K562 (cell line): ENCODE measurements around the gene PRF1. TPM values are rescaled to one million over a fixed set of nuclear protein-coding genes. Genes with fewer than 3 reads are reported as not detected.

ENCODE experiments used
- CEBPG ChIP-seq, 3 experiments: fragments of 200-800 bp in 1 of 3; sonication (Bioruptor generic) in 1 of 3; sonication (generic) in 1 of 3; formaldehyde crosslinking in 1 of 3; IDR thresholded peaks in 2 of 3; conservative IDR thresholded peaks in 1 of 3; 2 replicates each; pipeline versions ENCODE4 v1.6.1 to v1.8.0; 2016 to 2022; ENCODE audit warnings: missing compliant biosample characterization in 2 of 3, missing genetic modification characterization in 2 of 3, mild to moderate bottlenecking in 1 of 3, missing genetic modification reagents in 1 of 3
- E2F3 ChIP-seq: fragments of 250-450 bp; sonication (Bioruptor Pico); IDR thresholded peaks from 2 replicates; pipeline ENCODE4 v1.4.0; 2020; ENCODE audit warnings: mild to moderate bottlenecking
- FOSL1 ChIP-seq: fragments of 200-800 bp; sonication (Bioruptor generic); conservative IDR thresholded peaks from 2 replicates; pipeline ENCODE4 v1.6.1; 2016; ENCODE audit warnings: missing genetic modification characterization, missing compliant biosample characterization
- HCFC1 ChIP-seq: IDR thresholded peaks from 2 replicates; pipeline ENCODE4 v1.6.1; 2012; ENCODE audit warnings: low read depth, low read length, improper control_type of control experiment
- MCM3 ChIP-seq: fragments of 450-650 bp; IDR thresholded peaks from 2 replicates; pipeline ENCODE4 v1.6.1; 2016
- MYNN ChIP-seq, 2 experiments: sonication (generic); formaldehyde crosslinking in 1 of 2; IDR thresholded peaks; 2 replicates each; pipeline versions ENCODE4 v1.5.0 to v1.6.1; 2016 to 2020; ENCODE audit warnings: antibody characterized with exemption in 1 of 2, missing genetic modification reagents in 1 of 2
- NFE2 ChIP-seq: IDR thresholded peaks from 2 replicates; pipeline ENCODE4 v1.6.1; 2014; ENCODE audit warnings: antibody characterized with exemption, low read depth
- NR4A1 ChIP-seq, 2 experiments: fragments of 250-450 bp in 1 of 2; fragments of 450-650 bp in 1 of 2; sonication (Bioruptor Pico) in 1 of 2; IDR thresholded peaks; 2 replicates each; pipeline versions ENCODE4 v1.4.0 to v1.6.1; 2016 to 2020; ENCODE audit warnings: mild to moderate bottlenecking in 2 of 2, missing compliant biosample characterization in 1 of 2, missing genetic modification characterization in 1 of 2, moderate library complexity in 1 of 2
- POLR3A ChIP-seq: IDR thresholded peaks from 2 replicates; pipeline ENCODE4 v1.6.1; 2011; ENCODE audit warnings: borderline replicate concordance, mild to moderate bottlenecking, moderate library complexity; ENCODE audit not compliant: insufficient read length, insufficient read depth; ENCODE audit errors: extremely low read depth
- SRF ChIP-seq, 2 experiments: fragments of 250-450, 450-650 bp in 1 of 2; sonication (Bioruptor Pico) in 1 of 2; sonication (generic) in 1 of 2; formaldehyde crosslinking; IDR thresholded peaks; 2 replicates each; pipeline versions ENCODE4 v1.5.0 to v1.5.1; 2020 to 2022; ENCODE audit warnings: mild to moderate bottlenecking in 1 of 2, missing genetic modification reagents in 1 of 2
- TARDBP ChIP-seq: fragments of 450-650 bp; IDR thresholded peaks from 2 replicates; pipeline ENCODE4 v1.6.1; 2016
- TBP ChIP-seq: optimal IDR thresholded peaks from 2 replicates; pipeline ENCODE3; 2011; ENCODE audit warnings: low read depth, low read length, improper control_type of control experiment
- TCFL5 ChIP-seq: fragments of 250-450 bp; sonication (Bioruptor Pico); conservative IDR thresholded peaks from 2 replicates; pipeline ENCODE4 v1.6.1; 2021; ENCODE audit warnings: mild to moderate bottlenecking, moderate library complexity, matching md5 sums
- ZBTB7A ChIP-seq: IDR thresholded peaks from 2 replicates; pipeline ENCODE4 v1.6.1; 2011; ENCODE audit warnings: low read depth, mild to moderate bottlenecking, low read length, moderate library complexity, borderline replicate concordance; ENCODE audit not compliant: control insufficient read depth
- ZC3H8 ChIP-seq: fragments of 450-650 bp; IDR thresholded peaks from 2 replicates; pipeline ENCODE4 v1.6.1; 2017
- ZNF184 ChIP-seq: sonication (generic); formaldehyde crosslinking; IDR thresholded peaks from 2 replicates; pipeline ENCODE4 v1.5.0; 2020; ENCODE audit warnings: missing genetic modification reagents
- polyA plus RNA-seq, 8 experiments: library from polyadenylated mRNA; depleted of rRNA in 4 of 8; stranded (reverse) in 5 of 8; unstranded in 3 of 8; fragments of >200 nt; fragmentation: Nextera tagmentation in 2 of 8; fragmentation: Illumina TruSeq in 1 of 8; extraction: Ambion mirVana in 2 of 8; extraction: Trizol in 1 of 8; gene quantifications; 2 replicates each; pipeline versions ENCODE4 v1.2.1 to v1.2.3, GENCODE V29; 2011 to 2014; ENCODE audit warnings: inconsistent platforms in 1 of 8, missing spikeins in 1 of 8
- total RNA-seq, 7 experiments: library from RNA; depleted of rRNA in 6 of 7; stranded (reverse); fragments of >200 nt in 6 of 7; fragmentation: Illumina TruSeq in 2 of 7; extraction: Trizol in 2 of 7; gene quantifications; 2 replicates each; pipeline versions ENCODE4 v1.2.1 to v1.2.3, GENCODE V29; 2011 to 2021; ENCODE audit warnings: low replicate concordance in 1 of 7
- TF ChIP-seq, protein P1 (sequence below): conservative IDR thresholded peaks from 2 replicates; pipeline ENCODE4 v1.6.1; 2011; ENCODE audit warnings: low read depth, mild to moderate bottlenecking, low read length; ENCODE audit not compliant: control insufficient read depth
- TF ChIP-seq, protein P2 (sequence below): sonication (generic); formaldehyde crosslinking; IDR thresholded peaks from 2 replicates; pipeline ENCODE4 v1.9.0; 2022; ENCODE audit warnings: mild to moderate bottlenecking, missing genetic modification reagents
- TF ChIP-seq, protein P3 (sequence below): fragments of 250-450 bp; sonication (Bioruptor Pico); IDR thresholded peaks from 2 replicates; pipeline ENCODE4 v1.4.0; 2020; ENCODE audit warnings: borderline replicate concordance
- TF ChIP-seq, protein P4 (sequence below): fragments of 450-650 bp; formaldehyde crosslinking; IDR thresholded peaks from 2 replicates; pipeline ENCODE4 v1.4.0; 2020; ENCODE audit warnings: mild to moderate bottlenecking, moderate library complexity
- TF ChIP-seq, protein P5 (sequence below), 3 experiments: IDR thresholded peaks in 2 of 3; conservative IDR thresholded peaks in 1 of 3; 2 replicates each; pipeline ENCODE4 v1.5.1; 2011 to 2012; ENCODE audit warnings: low read length in 3 of 3, mild to moderate bottlenecking in 3 of 3, control low read depth in 2 of 3, improper control_type of control experiment in 1 of 3, inconsistent platforms in 1 of 3, low read depth in 1 of 3, mixed read lengths in 1 of 3, moderate library complexity in 1 of 3; ENCODE audit not compliant: insufficient read depth in 2 of 3

Gene PRF1
- total and polyA plus RNA-seq, 9 of the 15 experiments (the other 6 are each of a cell fraction or from before 2014, with no cell fraction given), result 3.8 to 8.6 (median 6.3) TPM

DNA sequence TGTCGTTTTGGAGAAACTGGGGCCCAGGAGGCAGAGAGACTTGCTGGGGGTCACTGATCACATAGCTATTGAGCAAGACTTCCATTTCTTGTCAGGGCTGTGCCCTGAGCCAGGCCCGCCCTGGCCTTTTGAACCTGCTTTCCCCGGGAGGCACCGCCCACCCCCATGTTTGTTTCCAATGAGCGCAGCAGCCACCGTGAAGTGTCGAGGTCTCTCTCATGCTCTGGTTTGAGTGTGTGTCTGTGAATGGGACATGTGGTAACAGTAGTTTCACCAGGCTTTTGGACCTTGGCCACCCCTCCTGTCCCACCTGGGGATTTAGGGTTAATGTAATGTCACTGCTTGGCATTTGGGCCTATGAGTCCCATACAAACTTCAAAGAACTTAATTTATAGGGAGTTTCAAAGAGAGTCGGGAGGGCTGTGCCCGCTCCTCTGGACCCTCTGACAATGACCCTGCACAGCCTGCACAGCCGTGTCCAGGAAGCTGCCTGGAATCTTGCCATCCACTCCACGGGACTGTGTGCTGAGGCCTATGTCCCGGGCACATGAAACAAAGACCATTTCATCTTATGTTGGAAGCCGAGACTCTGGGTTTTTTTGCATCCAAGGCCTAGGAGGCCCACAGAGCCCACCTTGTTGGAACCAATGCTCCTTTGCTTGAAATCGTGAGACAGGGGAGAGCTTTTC lies 6.3 kb downstream of the PRF1 start (continued):
- TF ChIP-seq, protein P1, sequence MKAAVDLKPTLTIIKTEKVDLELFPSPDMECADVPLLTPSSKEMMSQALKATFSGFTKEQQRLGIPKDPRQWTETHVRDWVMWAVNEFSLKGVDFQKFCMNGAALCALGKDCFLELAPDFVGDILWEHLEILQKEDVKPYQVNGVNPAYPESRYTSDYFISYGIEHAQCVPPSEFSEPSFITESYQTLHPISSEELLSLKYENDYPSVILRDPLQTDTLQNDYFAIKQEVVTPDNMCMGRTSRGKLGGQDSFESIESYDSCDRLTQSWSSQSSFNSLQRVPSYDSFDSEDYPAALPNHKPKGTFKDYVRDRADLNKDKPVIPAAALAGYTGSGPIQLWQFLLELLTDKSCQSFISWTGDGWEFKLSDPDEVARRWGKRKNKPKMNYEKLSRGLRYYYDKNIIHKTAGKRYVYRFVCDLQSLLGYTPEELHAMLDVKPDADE, result no peak
- TF ChIP-seq ZBTB7A (peak; percentile 57; the same call in 1 of the 2 replicates), E2F3 (CRISPR knock-in tag) (no peak), NR4A1 (CRISPR knock-in tag; IDR thresholded peaks at IDR 0.05) (no peak), NR4A1 (tag; IDR thresholded peaks at IDR 0.05) (peak; percentile 24; the same call in 1 of the 2 replicates), HCFC1 (no peak), TARDBP (no peak), ZC3H8 (no peak), POLR3A (no peak), CEBPG (CRISPR knock-in tag; IDR thresholded peaks at IDR 0.05) (peak; percentile 75), CEBPG (tag; conservative IDR thresholded peaks at IDR 0.05 in 1 of 2, IDR thresholded peaks at IDR 0.05 in 1 of 2) (peak; percentile 61 to 67), TBP (peak; percentile 16), NFE2 (no peak), ZNF184 (CRISPR knock-in tag) (no peak), SRF (CRISPR knock-in tag; IDR thresholded peaks at IDR 0.05) (no peak), MCM3 (no peak), TCFL5 (CRISPR knock-in tag) (no peak), MYNN (IDR thresholded peaks at IDR 0.05) (no peak), MYNN (CRISPR knock-in tag; IDR thresholded peaks at IDR 0.05) (no peak), FOSL1 (tag) (no peak)
- TF ChIP-seq, protein P2, sequence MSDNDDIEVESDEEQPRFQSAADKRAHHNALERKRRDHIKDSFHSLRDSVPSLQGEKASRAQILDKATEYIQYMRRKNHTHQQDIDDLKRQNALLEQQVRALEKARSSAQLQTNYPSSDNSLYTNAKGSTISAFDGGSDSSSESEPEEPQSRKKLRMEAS (CRISPR knock-in tag), result peak; percentile 49; the same call in 1 of the 2 replicates
- TF ChIP-seq, protein P3, sequence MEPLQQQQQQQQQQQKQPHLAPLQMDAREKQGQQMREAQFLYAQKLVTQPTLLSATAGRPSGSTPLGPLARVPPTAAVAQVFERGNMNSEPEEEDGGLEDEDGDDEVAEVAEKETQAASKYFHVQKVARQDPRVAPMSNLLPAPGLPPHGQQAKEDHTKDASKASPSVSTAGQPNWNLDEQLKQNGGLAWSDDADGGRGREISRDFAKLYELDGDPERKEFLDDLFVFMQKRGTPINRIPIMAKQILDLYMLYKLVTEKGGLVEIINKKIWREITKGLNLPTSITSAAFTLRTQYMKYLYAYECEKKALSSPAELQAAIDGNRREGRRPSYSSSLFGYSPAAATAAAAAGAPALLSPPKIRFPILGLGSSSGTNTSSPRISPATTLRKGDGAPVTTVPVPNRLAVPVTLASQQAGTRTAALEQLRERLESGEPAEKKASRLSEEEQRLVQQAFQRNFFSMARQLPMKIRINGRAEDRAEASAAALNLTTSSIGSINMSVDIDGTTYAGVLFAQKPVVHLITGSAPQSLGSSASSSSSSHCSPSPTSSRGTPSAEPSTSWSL, result no peak
- TF ChIP-seq, protein P4, sequence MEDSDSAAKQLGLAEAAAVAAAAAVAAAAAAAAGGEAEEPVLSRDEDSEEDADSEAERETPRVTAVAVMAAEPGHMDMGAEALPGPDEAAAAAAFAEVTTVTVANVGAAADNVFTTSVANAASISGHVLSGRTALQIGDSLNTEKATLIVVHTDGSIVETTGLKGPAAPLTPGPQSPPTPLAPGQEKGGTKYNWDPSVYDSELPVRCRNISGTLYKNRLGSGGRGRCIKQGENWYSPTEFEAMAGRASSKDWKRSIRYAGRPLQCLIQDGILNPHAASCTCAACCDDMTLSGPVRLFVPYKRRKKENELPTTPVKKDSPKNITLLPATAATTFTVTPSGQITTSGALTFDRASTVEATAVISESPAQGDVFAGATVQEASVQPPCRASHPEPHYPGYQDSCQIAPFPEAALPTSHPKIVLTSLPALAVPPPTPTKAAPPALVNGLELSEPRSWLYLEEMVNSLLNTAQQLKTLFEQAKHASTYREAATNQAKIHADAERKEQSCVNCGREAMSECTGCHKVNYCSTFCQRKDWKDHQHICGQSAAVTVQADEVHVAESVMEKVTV (CRISPR knock-in tag), result no peak
- TF ChIP-seq, protein P5, sequence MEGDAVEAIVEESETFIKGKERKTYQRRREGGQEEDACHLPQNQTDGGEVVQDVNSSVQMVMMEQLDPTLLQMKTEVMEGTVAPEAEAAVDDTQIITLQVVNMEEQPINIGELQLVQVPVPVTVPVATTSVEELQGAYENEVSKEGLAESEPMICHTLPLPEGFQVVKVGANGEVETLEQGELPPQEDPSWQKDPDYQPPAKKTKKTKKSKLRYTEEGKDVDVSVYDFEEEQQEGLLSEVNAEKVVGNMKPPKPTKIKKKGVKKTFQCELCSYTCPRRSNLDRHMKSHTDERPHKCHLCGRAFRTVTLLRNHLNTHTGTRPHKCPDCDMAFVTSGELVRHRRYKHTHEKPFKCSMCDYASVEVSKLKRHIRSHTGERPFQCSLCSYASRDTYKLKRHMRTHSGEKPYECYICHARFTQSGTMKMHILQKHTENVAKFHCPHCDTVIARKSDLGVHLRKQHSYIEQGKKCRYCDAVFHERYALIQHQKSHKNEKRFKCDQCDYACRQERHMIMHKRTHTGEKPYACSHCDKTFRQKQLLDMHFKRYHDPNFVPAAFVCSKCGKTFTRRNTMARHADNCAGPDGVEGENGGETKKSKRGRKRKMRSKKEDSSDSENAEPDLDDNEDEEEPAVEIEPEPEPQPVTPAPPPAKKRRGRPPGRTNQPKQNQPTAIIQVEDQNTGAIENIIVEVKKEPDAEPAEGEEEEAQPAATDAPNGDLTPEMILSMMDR (IDR thresholded peaks at IDR 0.05 in 2 of 3, conservative IDR thresholded peaks at IDR 0.05 in 1 of 3; ENCODE audit: insufficient read depth in 2 of 3, low read depth in 1 of 3, low read length in 3 of 3), result no peak
